Measurements from ENCODE around the gene CARMIL3.

DNA sequence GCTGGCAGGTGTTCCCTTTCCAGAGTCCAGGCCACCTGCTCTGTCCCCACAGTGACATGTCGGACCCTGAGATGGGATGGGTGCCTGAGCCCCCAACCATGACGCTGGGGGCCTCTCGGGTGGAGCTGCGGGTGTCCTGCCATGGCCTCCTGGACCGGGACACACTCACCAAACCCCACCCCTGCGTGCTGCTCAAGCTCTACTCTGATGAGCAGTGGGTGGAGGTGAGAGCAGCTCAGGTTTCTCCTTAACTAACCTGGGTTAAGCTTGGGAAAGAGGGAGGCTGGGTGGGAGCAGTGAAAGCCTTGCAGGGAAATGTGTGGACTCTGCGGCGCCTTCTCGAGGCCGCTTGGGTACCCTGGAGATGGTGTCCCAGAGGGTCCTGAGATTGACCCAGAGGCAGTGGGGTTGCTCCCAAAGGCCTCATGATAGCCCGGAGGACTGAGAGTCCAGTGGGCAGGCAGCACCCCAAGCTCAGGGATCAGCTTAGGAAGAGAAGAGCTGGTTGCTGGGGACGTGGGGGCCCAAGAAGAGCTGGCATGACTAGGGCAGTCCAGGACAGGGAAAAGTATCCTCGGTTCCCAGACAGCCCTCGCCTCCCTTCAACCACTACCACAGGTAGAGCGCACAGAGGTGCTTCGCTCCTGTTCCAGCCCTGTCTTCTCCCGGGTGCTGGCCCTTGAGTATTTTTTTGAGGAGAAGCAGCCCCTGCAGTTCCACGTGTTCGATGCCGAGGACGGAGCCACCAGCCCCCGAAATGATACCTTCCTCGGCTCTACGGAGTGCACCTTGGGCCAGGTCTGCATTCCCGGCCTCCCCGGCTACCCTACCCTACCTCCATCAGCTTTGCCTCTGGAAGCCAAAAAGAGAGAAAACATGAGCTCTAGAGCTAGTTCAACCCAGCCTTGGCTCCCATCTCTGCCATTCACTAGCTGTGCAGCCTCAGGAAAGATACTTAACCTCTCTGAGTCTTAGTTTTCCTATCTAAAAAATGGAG is 21.4 kb downstream of the CARMIL3 start:
- TF ChIP-seq, protein P1, sequence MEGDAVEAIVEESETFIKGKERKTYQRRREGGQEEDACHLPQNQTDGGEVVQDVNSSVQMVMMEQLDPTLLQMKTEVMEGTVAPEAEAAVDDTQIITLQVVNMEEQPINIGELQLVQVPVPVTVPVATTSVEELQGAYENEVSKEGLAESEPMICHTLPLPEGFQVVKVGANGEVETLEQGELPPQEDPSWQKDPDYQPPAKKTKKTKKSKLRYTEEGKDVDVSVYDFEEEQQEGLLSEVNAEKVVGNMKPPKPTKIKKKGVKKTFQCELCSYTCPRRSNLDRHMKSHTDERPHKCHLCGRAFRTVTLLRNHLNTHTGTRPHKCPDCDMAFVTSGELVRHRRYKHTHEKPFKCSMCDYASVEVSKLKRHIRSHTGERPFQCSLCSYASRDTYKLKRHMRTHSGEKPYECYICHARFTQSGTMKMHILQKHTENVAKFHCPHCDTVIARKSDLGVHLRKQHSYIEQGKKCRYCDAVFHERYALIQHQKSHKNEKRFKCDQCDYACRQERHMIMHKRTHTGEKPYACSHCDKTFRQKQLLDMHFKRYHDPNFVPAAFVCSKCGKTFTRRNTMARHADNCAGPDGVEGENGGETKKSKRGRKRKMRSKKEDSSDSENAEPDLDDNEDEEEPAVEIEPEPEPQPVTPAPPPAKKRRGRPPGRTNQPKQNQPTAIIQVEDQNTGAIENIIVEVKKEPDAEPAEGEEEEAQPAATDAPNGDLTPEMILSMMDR (IDR thresholded peaks at IDR 0.05), result no peak
- TF ChIP-seq POLR2A (IDR thresholded peaks at IDR 0.05), result no peak
- no peak for TF ChIP-seq POLR2AphosphoS5 (IDR thresholded peaks at IDR 0.05)

Measured in prostate gland (tissue), 2 donors.